Suprapubic skin (tissue), 3 donors: ENCODE results near the gene SFRP4.

Experiments used
- EP300 ChIP-seq: sonication (generic); formaldehyde crosslinking; IDR thresholded peaks from one replicate; pipeline ENCODE4 v1.6.1; 2017; ENCODE audit warnings: antibody characterized with exemption
- POLR2A ChIP-seq, 2 donors: fragments of 450-650 bp; IDR thresholded peaks; one replicate each; pipeline ENCODE4 v1.6.1; 2017; ENCODE audit warnings: antibody characterized with exemption in 2 of 2, mild to moderate bottlenecking in 2 of 2, moderate library complexity in 2 of 2
- TF ChIP-seq, protein P1 (sequence below), 2 donors: fragments of 200-600 bp in 1 of 2; fragments of 450-650 bp in 1 of 2; sonication (generic) in 1 of 2; IDR thresholded peaks; one replicate each; pipeline ENCODE4 v1.5.1; 2016 to 2019; ENCODE audit warnings: antibody characterized with exemption in 2 of 2, mild to moderate bottlenecking in 1 of 2, moderate library complexity in 1 of 2

GRCh38 chr7:37921876-37922275 is 5.3 kb upstream of the SFRP4 start:
- TF ChIP-seq, protein P1, sequence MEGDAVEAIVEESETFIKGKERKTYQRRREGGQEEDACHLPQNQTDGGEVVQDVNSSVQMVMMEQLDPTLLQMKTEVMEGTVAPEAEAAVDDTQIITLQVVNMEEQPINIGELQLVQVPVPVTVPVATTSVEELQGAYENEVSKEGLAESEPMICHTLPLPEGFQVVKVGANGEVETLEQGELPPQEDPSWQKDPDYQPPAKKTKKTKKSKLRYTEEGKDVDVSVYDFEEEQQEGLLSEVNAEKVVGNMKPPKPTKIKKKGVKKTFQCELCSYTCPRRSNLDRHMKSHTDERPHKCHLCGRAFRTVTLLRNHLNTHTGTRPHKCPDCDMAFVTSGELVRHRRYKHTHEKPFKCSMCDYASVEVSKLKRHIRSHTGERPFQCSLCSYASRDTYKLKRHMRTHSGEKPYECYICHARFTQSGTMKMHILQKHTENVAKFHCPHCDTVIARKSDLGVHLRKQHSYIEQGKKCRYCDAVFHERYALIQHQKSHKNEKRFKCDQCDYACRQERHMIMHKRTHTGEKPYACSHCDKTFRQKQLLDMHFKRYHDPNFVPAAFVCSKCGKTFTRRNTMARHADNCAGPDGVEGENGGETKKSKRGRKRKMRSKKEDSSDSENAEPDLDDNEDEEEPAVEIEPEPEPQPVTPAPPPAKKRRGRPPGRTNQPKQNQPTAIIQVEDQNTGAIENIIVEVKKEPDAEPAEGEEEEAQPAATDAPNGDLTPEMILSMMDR (IDR thresholded peaks at IDR 0.05) = no peak
- TF ChIP-seq POLR2A (IDR thresholded peaks at IDR 0.05) = no peak
- TF ChIP-seq EP300 = no peak
